ENCODE measurements around the gene DPP3.
"Not testable (repeated sequence)": the region's sequence is repeated elsewhere in the genome, so short reads cannot be mapped to it uniquely, and the experiment has no call there.

The DPP3 gene

GRCh38 chr11:66480117-66480938, at the start of gene DPP3:
DPP3 (plus strand) TSS chr11:66480434; CDS start chr11:66482201, 1,767 bp downstream.
- peak; percentile 97 for DNase-seq

DNA sequence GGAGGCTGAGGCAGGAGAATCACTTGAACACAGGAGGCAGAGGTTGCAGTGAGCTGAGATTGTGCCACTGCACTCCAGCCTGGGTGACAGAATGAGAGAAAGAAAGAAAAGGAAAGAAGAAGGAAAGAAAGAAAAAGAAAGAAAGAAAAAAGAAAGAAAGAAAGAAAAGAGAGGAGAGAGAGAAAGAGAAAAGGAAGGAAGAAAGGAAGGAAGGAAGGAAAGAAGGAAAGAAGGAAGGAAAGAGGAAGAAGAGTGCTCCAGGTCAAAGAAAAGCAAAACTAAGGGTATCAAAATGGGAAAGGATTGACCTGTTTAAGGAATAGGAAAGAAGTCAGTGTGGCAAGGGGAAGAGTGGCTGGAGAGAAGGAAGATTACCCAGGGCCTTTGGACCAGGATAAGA, 48.9 kb upstream of the DPP3 start:
- not testable (repeated sequence) for DNase-seq

- DNase-seq: not testable (repeated sequence)
These were observed 48.3 kb upstream of the DPP3 start for GRCh38 chr11:66431871-66432329.

DNA sequence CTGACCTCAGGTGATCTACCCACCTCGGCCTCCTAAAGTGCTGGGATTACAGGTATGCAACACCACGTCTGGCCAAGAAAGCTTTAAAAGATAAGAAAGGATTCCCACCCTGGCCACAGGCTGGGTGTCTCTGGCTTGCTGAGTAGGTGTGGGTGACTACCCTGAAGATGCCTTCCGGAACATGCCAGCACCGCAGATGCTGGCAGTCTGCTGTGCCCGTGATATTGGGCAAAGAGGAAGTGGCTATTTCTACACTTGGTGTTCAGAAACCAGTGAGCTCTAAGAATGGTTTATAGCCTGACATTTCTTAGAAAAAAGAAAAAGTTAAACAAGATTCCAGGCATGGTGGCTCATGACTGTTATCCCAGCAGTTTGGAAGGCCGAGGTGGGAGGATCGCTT, 47.6 kb upstream of the DPP3 start:
- DNase-seq: no peak

DNA sequence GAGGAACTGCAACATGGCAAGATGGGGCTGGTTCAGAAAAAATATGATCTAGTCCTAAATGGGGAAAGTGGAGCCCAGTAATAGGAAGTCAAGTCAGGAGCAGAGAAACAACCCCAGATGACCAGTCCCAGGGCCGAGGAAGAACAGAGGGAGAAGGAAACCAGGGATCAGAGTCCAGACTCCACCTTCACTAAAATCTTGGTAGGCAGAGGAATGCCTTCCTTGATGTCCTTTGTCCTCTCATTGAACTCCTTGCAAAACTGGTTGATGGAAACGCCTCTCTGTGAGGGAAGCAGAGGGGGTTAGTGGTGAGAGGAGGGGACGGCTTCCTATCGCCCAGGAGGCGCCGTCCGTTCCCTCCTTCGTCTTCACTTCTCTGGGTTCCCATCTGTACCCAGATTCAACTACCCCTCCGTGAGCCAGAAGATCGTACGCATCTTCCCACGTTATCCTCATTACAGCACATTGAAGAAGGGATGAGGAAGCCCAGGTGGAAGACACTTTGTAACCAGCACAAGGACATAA, 42.2 kb upstream of the DPP3 start:
- DNase-seq: peak; percentile 39

DNA sequence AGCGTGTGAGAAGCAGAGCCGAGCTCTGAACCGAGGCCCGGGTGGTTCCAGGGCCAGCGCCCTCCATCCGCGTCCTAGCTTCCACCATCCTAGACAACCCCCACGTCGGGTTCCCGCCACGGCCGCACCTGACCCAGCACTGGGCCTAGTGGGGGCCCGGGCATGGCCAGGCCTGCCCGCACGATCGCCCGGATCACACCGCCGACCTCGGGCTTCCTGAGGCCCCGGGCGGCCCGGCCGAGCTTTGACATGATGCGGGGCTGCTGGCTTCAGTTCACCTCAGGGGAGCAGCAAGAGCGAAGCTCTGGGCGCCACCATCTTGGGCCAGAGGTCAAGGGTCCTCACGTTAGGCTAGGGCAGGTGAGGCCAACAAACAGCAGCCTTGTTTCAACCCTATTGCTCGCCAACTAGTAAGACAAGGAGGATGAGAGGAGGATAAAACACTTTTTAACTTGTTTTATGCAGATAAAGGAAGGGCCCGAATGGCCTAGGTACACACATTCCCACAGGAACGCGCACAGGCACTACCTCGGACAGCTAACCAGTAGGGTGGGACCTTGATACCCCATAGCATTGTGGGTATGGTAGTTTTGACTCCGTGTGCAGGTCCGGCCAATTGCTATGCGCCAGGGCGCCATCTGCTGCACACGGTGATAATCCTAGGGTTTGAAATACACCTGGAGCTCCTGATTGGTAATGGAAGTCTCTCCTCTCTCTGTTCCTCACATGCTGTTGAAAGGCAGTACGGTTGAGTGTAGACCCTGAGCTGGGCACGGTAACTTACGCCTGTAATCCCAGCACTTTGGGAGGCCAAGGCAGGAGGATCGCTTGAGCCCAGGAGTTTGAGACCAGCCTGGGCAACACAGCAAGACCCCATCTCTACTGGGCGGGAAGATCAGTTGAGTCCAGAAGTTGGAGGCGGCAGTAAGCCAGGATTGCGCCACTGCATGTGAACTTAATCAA, 41.4 kb upstream of the DPP3 start, which contains the start of gene MRPL11:
Gene MRPL11 (minus strand): TSS at position 345 of the 963 bp plus-strand sequence. CDS start 94 bp downstream, at position 251.
- peak; percentile 97 for DNase-seq

DNA sequence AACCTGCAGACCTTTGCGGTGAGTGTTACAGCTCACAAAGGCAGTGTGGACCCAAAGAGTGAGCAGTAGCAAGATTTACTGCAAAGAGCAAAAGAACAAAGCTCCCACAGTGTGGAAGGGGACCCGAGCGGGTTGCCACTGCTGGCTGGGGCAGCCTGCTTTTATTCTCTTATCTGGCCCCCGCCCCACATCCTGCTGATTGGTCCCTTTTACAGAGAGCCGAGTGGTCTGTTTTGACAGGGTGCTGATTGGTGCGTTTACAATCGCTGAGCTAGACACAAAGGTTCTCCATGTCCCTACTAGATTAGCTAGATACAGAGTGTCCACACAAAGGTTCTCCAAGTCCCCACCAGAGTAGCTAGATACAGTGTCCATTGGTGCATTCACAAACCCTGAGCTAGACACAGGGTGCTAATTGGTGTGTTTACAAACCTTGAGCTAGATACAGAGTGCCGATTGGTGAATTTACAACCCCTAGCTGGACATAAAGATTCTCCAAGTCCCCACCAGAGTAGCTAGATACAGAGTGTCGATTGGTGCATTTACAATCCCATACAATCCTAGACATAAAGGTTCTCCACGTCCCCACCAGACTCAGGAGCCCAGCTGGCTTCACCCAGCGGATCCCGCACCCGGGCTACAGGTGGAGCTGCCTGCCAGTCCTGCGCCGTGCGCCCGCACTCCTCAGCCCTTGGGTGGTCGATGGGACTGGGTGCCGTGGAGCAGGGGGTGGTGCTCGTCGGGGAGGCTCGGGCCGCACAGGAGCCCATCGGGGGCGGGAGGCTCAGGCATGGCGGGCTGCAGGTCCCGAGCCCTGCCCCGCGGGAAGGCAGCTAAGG, 39.9 kb upstream of the DPP3 start:
- DNase-seq: not testable (repeated sequence)

DNA sequence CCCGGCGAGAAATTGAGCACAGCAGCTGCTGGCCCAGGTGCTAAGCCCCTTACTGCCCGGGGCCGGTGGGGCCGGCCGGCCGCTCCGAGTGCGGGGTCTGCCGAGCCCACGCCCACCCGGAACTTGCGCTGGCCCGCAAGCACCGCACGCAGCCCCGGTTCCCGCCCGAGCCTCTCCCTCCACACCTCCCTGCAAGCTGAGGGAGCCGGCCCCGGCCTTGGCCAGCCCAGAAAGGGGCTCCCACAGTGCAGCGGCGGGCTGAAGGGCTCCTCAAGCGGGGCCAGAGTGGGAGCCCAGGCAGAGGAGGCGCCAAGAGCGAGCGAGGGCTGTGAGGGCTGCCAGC, 39.3 kb upstream of the DPP3 start:
- not testable (repeated sequence) for DNase-seq

DNA sequence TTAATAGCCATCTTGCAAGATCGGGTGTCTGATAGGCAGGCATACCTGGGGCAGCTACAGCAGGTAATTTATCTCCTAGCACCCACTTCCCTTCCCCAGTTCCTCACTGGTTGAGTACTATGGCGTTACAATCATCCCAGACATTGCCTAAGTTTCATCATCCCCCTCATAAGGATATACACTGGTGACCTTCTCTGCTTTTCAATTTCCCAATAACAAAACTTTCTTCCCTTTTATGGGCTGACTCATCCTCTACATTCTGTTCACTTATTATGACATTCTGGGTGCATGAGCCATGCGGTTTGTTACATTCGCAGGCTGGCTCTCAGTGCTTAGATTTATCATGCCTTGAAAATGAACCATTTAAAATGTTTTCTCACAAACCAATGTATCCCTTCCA, 36.6 kb upstream of the DPP3 start:
- no peak for DNase-seq

GRCh38 chr11:66447012-66447411, 33.2 kb upstream of the DPP3 start:
- DNase-seq: no peak

DNA sequence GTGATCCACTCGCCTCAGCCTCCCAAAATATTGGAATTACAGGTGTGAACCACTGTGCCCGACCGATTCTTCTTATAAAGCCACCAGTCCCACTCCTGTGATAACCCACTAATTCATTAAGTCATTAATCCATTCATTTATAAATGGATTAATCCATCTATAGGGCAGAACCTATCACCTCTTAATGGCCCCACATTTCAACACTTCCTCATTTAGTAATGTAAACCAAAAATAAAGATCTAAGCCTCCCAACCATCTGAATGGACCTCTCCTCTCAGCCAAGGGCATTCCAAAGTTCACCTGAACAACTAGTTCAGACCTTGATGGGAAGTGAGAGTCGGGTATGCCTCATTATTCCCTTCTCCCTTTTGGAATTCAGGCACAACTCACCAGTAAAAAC, 31.7 kb upstream of the DPP3 start:
- DNase-seq: no peak

DNA sequence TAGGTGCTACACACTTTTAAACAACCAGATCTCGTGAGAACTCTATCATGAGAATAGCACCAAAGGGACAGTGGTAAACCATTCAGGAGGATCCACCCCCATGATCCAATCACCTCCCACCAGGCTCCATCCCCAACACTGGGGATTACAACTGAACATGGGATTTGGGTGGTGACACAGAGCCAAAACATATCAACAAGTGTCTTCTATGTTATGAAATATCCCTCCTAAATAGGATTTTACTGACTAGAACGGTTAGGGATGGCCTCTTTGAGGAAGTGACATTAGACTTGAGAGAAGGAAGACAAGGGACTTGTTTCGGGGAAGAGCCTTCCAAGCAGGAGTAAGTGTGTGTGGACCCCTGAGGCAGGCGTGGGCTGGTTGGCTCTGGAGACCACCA, 29.7 kb upstream of the DPP3 start:
- no peak for DNase-seq

DNA sequence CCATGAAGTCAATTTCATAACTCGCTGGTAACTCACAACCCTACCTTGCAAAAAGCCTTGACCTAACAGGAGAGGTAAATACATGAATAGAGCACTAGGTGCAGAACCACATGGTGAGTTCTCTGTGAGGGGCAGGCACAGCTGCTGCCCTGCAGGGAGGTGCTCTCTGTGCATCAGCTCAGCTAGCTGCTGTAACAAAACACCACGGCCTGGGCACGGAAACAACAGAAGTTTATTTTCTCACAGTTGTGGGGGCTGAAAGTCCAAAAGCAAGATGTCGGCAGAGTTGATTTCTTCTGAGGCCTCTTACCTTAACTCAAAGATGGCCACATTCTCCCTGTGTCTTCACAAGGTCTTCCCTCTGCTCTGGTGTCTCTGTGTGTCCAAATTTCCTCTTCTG, 28.6 kb upstream of the DPP3 start:
- DNase-seq: no peak

DNA sequence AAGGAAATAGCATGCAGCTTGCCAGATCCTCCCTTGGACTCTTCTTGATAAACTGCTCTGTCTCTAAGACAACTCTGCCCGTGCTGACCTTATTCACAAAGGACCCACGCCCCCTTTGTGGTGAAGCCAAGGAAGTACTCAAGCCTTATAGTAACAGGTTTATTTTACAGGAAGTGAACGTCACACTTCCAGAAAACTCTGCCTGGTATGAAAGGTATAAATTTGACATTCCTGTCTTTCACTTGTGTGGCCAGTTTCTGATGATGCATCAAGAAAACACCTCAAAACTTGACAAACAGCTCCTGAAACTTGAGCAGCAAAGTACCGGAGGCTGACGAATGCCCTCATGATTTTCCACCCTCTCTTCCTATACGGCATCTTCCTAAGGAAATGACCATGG, 26.0 kb upstream of the DPP3 start:
- DNase-seq: peak; percentile 15

- no peak for DNase-seq
These were observed 25.4 kb upstream of the DPP3 start for GRCh38 chr11:66454828-66455227.

DNA sequence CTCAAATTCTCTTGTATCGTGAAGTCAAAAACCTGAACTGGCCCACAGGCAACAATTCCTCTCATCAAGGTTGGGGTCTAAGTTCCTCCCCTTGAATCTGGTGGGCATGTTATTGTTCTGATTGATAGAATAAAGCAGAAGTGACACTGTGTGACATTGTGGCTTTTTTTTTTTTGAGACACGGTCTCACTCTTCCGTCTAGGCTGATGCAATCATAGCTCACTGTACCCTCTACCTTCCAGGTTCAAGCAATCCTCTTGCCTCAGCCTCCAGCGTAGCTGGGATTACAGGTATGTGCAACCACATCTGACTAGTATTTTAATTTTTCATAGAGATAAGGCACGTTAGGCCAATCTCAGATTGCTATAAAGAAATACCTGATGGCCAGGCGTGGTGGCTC, 22.4 kb upstream of the DPP3 start:
- no peak for DNase-seq

DNA sequence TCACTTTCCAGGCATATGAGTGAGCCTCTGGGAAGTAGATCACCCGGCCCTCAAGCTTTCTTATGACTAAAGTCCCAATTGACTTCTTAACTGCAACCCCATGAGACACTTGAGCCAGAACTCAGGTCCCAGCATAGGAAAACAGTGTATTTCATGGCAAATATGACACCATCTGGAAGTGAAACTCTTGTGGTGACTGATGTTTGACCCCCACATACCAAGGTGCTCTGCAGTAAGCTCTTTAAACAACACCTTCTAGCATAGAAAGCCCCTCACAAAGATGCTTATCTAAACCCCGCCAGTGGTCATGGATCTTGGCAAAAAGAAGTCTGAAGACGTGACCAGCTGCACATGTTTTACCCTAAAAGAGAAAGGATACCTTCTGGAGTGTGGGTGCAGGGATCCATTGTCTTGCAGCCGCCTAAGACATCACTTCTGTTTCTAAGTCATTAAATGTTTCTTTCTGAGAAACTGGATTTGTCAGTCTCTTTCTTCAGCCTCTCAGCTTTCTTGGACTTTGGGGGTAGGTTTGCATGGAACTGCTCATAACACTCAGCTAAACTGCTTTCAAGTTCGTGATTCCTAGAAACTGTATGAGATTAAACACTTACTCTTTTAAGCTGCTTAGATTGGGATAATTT, 21.0 kb upstream of the DPP3 start:
- no peak for DNase-seq

GRCh38 chr11:66462010-66462409, 18.2 kb upstream of the DPP3 start:
- DNase-seq: no peak

DNA sequence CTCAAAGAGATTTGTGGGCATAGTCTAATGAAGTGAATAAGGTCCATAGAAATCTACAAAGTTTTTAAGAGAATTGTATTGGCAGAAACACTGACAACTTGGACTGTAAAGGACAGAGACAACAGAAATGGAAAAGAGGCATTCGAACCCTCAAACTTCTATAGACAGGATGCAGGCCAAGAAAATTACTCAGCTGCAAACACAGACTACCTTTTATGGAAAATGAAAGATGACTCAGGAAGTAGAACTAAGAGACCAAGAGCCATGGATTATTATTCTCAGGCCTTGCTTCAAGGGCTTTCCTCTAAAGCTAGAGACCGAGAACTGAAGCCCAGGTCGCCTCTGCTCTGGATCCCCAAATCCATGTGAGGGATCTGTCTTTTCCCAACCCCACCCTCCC, 17.3 kb upstream of the DPP3 start:
- no peak for DNase-seq

DNA sequence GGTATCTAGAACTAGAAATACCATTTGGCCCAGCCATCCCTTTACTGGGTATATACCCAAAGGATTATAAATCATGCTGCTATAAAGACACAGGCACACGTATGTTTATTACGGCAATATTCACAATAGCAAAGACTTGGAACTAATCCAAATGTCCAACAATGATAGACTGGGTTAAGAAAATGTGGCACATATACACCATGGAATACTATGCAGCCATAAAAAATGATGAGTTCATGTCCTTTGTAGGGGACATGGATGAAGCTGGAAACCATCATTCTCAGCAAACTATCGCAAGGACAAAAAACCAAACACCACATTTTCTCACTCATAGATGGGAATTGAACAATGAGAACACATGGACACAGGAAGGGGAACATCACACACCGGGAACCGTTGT, 16.1 kb upstream of the DPP3 start:
- not testable (repeated sequence) for DNase-seq

GRCh38 chr11:66464916-66465315, 15.3 kb upstream of the DPP3 start:
- DNase-seq: no peak

All from NCI-H2227 treated with DMSO at 0.1 percent for 48 hours (cell line).